ENCODE data around the gene PRKX.

Gene PRKX

DNA sequence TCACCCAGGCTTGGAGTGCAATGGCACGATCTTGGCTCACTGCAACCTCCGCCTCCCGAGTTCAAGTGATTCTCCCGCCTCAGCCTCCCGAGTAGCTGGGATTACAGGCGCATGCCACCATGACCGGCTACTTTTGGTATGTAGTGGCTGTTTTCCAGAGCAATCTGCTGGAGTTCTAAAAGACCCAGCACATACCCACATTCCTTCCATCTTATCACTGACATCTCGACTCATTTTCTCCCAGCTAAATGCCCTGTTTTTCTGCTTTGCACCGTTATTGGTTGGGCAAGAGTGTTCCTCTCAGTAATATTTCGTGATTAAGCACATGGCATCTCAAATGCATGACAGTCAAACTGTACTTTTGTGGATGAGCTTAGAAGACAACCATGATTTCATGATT lies 53.7 kb downstream of the PRKX start:
- Histone ChIP-seq H3F3A (ENCODE audit: insufficient read depth, low read length) (no peaks in the 10 kb centered on the region), H3K36me3 (ENCODE audit: insufficient read depth, low read length) (peaks cover 7% of the 10 kb centered on the region; the same call in 1 of the 2 replicates), H3K9me2 (ENCODE audit: low read depth, low read length) (no peaks in the 10 kb centered on the region), H3K9ac (ENCODE audit: low read length) (no peak overlapping the region), H3K27ac (ENCODE audit: low read depth, low read length, poor library complexity, severe bottlenecking) (no peak overlapping the region), H4K20me1 (ENCODE audit: insufficient read depth, low read length) (no peaks in the 10 kb centered on the region), H2AFZ (ENCODE audit: low read length) (no peak overlapping the region), H3K4me3 (ENCODE audit: low read depth, low read length, poor library complexity, severe bottlenecking) (no peak overlapping the region), H3K4me1 (ENCODE audit: insufficient read depth, low read length, severe bottlenecking) (peaks cover 8% of the 10 kb centered on the region), H3K27me3 (ENCODE audit: insufficient read depth, low read length) (no peaks in the 10 kb centered on the region), H3K79me2 (ENCODE audit: insufficient read depth, low read length) (no peaks in the 10 kb centered on the region), H3K4me2 (ENCODE audit: low read length) (no peak overlapping the region), H3K9me3 (ENCODE audit: low read length) (no peaks in the 10 kb centered on the region)
- TF ChIP-seq EZH2 (IDR thresholded peaks at IDR 0.05; ENCODE audit: borderline replicate concordance, low read length) = no peak
- TF ChIP-seq, protein P1, sequence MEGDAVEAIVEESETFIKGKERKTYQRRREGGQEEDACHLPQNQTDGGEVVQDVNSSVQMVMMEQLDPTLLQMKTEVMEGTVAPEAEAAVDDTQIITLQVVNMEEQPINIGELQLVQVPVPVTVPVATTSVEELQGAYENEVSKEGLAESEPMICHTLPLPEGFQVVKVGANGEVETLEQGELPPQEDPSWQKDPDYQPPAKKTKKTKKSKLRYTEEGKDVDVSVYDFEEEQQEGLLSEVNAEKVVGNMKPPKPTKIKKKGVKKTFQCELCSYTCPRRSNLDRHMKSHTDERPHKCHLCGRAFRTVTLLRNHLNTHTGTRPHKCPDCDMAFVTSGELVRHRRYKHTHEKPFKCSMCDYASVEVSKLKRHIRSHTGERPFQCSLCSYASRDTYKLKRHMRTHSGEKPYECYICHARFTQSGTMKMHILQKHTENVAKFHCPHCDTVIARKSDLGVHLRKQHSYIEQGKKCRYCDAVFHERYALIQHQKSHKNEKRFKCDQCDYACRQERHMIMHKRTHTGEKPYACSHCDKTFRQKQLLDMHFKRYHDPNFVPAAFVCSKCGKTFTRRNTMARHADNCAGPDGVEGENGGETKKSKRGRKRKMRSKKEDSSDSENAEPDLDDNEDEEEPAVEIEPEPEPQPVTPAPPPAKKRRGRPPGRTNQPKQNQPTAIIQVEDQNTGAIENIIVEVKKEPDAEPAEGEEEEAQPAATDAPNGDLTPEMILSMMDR (IDR thresholded peaks at IDR 0.05; ENCODE audit: low read length) = no peak

- no peaks in the 10 kb centered on the region for H3K4me1 ChIP-seq (ENCODE audit: insufficient read depth, low read length, severe bottlenecking)
- H3K79me2 ChIP-seq (ENCODE audit: insufficient read depth, low read length) = no peaks in the 10 kb centered on the region
- no peak overlapping the region for H3K4me2 ChIP-seq (ENCODE audit: low read length)
- H3K27ac ChIP-seq (ENCODE audit: low read depth, low read length, poor library complexity, severe bottlenecking) = no peak overlapping the region
- TF ChIP-seq EZH2 (IDR thresholded peaks at IDR 0.05; ENCODE audit: borderline replicate concordance, low read length) = no peak
- TF ChIP-seq, protein P1 (IDR thresholded peaks at IDR 0.05; ENCODE audit: low read length) = no peak
- no peaks in the 10 kb centered on the region for H3K27me3 ChIP-seq (ENCODE audit: insufficient read depth, low read length)
- H3K4me3 ChIP-seq (ENCODE audit: low read depth, low read length, poor library complexity, severe bottlenecking) = no peak overlapping the region
- H3K9me2 ChIP-seq (ENCODE audit: low read depth, low read length) = no peaks in the 10 kb centered on the region
- no peaks in the 10 kb centered on the region for H4K20me1 ChIP-seq (ENCODE audit: insufficient read depth, low read length)
- H3K9ac ChIP-seq (ENCODE audit: low read length) = no peak overlapping the region
- H2AFZ ChIP-seq (ENCODE audit: low read length) = no peak overlapping the region
- H3K9me3 ChIP-seq (ENCODE audit: low read length) = no peaks in the 10 kb centered on the region
- peaks cover 9% of the 10 kb centered on the region; the same call in 1 of the 2 replicates for H3K36me3 ChIP-seq (ENCODE audit: insufficient read depth, low read length)
- no peaks in the 10 kb centered on the region for H3F3A ChIP-seq (ENCODE audit: insufficient read depth, low read length)
These were observed 58.3 kb downstream of the PRKX start for GRCh38 chrX:3655181-3655580.

DNA sequence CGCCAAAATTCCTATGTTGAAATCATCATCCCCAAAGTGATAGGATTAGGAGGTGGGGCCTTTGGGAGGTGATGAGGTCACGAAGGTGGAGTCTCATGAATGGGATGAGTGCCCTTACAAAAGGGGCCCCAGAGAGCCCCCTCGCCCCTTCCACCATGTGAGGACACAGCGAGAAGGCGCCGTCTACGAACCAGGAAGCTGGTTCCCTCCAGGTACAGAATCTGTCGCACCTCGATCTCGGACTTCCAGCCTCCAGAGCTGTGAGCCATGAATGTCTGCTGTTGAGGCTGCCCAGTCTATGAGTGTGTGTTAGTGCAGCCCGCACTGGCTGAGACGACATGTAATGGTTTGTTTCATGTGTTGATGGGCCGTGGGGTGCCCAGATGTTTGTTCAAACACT lies 60.3 kb downstream of the PRKX start:
- no peak for TF ChIP-seq EZH2 (IDR thresholded peaks at IDR 0.05; ENCODE audit: borderline replicate concordance, low read length)
- TF ChIP-seq, protein P1 (IDR thresholded peaks at IDR 0.05; ENCODE audit: low read length) = no peak
- Histone ChIP-seq H3F3A (ENCODE audit: insufficient read depth, low read length) (no peaks in the 10 kb centered on the region), H3K27ac (ENCODE audit: low read depth, low read length, poor library complexity, severe bottlenecking) (no peak overlapping the region), H3K4me1 (ENCODE audit: insufficient read depth, low read length, severe bottlenecking) (no peaks in the 10 kb centered on the region), H3K4me2 (ENCODE audit: low read length) (no peak overlapping the region), H2AFZ (ENCODE audit: low read length) (no peak overlapping the region), H4K20me1 (ENCODE audit: insufficient read depth, low read length) (no peaks in the 10 kb centered on the region), H3K79me2 (ENCODE audit: insufficient read depth, low read length) (no peaks in the 10 kb centered on the region), H3K27me3 (ENCODE audit: insufficient read depth, low read length) (no peaks in the 10 kb centered on the region), H3K9ac (ENCODE audit: low read length) (no peak overlapping the region), H3K9me2 (ENCODE audit: low read depth, low read length) (no peaks in the 10 kb centered on the region), H3K36me3 (ENCODE audit: insufficient read depth, low read length) (peaks cover 14% of the 10 kb centered on the region; the same call in 1 of the 2 replicates), H3K9me3 (ENCODE audit: low read length) (no peaks in the 10 kb centered on the region), H3K4me3 (ENCODE audit: low read depth, low read length, poor library complexity, severe bottlenecking) (no peak overlapping the region)
